GM19463 (cell line): ENCODE measurements around the gene AKR1C3.
"Not testable (repeated sequence)": the region's sequence is repeated elsewhere in the genome, so short reads cannot be mapped to it uniquely, and the experiment has no call there.

Experiments
- ATAC-seq: cut with Tn5 transposase; IDR thresholded peaks from one replicate; pipeline ENCODE4 v1.9.1; 2021; ENCODE audit warnings: mild to moderate bottlenecking, moderate library complexity; ENCODE audit not compliant: unreplicated experiment

AKR1C3 gene

DNA sequence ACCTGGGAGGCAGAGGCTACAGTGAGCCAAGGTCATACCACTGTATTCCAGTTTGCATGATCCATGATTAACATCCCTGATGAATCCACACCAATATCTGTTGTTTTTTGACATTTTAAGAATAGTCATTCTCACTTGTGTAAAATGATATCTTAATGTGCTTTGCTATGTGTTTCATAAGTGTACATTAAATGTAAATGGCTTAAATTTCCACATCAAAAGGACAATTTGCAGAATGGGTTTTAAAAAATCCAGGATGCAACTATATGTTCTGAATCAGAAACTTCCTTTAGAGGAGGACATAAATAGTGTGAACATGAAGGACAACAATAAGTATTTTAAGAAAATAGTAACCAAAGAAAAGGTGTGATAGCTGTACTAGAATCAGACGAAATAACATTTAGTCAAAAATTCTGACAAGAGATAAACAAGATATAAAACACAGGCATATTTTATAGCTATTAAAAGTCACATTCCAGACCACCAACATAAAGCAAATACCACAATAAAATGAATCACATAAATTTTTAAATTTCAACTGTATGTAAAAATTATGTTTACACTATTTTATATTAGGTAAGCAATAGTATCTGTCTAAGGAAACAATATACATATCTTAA is 42.4 kb downstream of the AKR1C3 start:
- no peak for ATAC-seq

DNA sequence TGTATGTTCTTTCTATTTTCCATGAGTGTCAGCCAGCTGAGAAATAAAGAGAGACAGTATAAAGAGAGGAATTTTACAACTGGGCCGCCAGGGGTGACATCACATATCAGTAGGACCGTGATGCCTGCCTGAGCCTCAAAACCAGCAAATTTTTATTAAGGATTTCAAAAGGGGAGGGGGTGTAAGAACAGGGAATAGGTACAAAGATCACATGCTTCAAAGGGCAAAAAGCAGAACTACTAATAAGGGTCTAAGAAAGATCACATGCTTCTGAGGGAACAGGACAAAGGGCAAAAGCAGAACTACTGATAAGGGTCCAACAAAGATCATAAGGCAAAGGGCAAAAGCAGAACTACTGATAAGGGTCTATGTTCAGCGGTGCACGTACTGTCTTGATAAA is 43.5 kb downstream of the AKR1C3 start:
- ATAC-seq, result not testable (repeated sequence)

DNA sequence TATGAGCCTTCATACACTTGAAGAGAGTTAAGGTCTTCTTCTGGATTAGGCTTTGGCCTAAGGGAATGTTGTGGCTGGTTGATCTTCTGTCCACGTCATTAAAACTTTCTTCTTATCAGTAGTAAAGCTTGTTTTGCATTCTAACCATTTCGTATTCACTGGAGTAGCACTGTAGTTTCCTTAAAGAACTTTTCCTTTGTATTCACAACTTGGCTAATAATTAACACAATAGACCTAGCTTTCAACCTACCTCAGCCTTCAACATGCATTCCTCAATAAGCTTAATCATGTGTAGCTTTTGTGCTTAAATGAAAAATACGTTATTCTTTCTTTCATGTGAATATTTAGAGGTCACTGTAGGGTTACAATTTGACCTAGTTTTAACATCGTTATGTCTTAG is 48.0 kb downstream of the AKR1C3 start:
- ATAC-seq, result no peak

GRCh38 chr10:5143137-5143536 is 48.9 kb downstream of the AKR1C3 start:
- no peak for ATAC-seq

DNA sequence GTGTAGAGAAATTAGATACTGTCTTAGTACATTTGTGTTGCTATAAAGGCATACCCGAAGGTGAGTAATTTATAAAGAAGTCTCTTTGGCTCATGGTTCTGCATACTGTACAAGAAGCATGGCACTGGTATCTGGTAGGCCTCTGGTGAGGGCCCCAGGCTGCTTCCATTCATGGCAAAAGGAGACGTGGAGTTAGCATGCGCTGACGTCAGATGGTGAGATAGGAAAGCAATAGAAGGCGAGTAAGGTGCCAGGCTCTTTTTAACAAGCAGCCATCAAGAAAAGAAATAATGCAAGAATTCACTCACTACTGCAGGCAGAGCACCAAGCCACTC is 52.7 kb downstream of the AKR1C3 start:
- no peak for ATAC-seq

- no peak for ATAC-seq
These were observed 53.2 kb downstream of the AKR1C3 start for GRCh38 chr10:5147255-5147980.

DNA sequence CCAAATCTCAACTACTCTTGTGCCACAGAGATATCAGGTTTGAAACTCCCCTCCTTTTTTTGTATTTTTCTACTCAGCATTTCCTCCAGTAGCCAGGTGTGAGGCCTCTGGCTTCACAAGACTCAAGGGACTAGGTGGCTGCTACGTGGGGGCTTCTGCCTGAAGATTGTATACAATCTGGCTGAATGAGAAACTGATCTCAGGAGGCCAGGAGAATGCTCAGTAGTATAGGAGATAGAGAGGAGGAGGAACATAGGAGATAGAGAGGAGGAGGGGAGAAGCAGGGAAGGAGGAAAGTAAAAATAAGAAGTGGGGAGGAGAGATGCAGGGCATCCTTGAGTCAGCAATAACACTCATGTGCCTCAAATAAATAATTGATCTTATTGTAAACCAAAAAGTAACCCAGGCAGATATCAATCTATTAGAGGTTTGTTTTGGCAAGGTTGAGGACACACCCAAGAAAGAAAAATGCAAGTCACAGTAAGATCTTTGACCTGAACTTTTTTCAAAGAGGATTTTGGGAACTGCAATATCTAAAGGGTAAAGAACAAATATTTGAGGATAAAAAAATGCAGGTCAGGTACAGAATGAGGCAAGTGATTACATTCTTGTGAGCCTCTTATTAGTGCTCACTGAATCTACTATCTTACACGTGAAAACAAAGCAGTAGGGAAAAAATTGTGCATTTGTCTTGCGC is 53.9 kb downstream of the AKR1C3 start:
- ATAC-seq, result no peak

DNA sequence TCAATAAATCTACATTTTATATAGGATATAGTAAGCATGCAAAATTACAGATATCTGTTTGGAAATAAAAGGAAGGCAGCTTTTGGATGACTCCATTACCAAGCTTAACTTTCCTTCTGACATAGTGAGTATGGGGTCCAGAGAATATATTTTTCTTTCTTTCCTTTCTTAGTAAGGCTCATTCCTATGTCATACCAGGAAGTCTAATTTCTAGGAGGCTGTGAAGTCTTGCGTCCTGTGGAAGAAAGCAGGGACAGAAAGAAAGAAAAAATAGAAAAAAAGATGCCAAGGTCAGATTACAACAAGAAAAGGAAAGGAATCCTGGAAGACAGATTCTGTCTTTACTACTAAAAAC is 54.4 kb downstream of the AKR1C3 start:
- no peak for ATAC-seq

DNA sequence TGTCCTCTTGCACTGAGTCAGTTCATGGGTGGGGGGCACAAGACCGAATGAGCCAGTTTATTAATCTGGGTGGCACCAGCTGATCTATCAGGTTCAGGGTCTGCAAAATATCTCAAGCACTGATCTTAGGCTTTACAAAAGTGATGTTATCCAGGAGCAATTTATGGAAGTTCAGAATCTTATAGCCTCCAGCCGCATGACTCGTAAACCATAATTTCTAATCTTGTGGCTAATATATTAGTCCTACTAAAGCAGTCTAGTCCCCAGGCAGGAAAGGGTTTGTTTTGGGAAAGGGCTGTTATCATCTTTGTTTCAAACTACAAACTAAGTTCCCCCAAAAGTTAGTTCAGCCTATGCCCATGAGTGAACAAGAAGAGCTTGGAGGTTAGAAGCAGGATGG is 56.9 kb downstream of the AKR1C3 start:
- ATAC-seq, result no peak

DNA sequence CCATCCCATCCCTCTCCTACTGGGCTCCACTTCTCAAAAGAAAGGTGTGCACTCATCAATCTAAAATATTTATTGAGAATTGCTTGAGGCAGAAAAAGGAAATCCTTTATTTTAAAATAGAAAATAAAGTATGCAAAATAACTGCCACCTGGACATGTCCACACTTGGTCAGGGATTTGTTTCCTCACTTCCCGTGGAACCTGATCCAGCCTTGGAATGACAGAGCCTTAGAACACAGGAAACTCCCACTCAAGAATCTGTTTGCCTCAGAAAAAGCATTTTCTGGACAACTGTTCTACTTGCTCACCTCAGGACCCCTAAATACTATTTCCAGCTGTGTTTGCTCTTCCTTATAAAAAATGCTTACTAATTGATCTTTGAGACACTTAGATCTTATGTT is 61.7 kb downstream of the AKR1C3 start:
- ATAC-seq, result no peak
